Stomach (tissue), 9 donors: ENCODE results near the gene ACBD3. TPM values are rescaled to one million over a fixed set of nuclear protein-coding genes. Genes with fewer than 3 reads are reported as not detected.

ENCODE experiments used
- DNase-seq, 2 donors: peaks; one replicate each; pipeline versions ENCODE4 v3.0.0 to v3.0.0-alpha.2; 2013 to 2019
- H3K27ac ChIP-seq, 5 donors: fragments of 200-600 bp in 4 of 5; sonication (generic) in 4 of 5; one replicate each; pipeline ENCODE4 v1.5.1; 2013 to 2019; ENCODE audit warnings: mild to moderate bottlenecking in 1 of 5, moderate library complexity in 1 of 5
- H3K27me3 ChIP-seq, 3 donors: fragments of 200-600 bp; sonication (generic); one replicate each; pipeline ENCODE4 v1.5.1; 2017 to 2019; ENCODE audit warnings: mixed run types in 1 of 3
- H3K36me3 ChIP-seq, 4 donors: fragments of 200-600 bp; sonication (generic); 1 replicate in 3 of 4; 2 replicates in 1 of 4; pipeline ENCODE4 v1.5.1; 2016 to 2019
- H3K4me1 ChIP-seq, 4 donors: fragments of 200-600 bp; sonication (generic); one replicate each; pipeline ENCODE4 v1.5.1; 2016 to 2019
- H3K4me3 ChIP-seq, 4 donors: fragments of 200-600 bp; sonication (generic) in 3 of 4; one replicate each; pipeline ENCODE4 v1.5.1; 2016 to 2019; ENCODE audit warnings: mild to moderate bottlenecking in 1 of 4
- H3K9me3 ChIP-seq, 4 donors: fragments of 200-600 bp; sonication (generic); one replicate each; pipeline ENCODE4 v1.5.1; 2016 to 2019
- CTCF ChIP-seq, 7 experiments: fragments of 450-650 bp in 4 of 7; fragments of 200-600 bp in 3 of 7; sonication (generic) in 3 of 7; IDR thresholded peaks; one replicate each; pipeline ENCODE4 v1.5.1; 2016 to 2019; ENCODE audit warnings: antibody characterized with exemption in 7 of 7, control low read depth in 2 of 7, mild to moderate bottlenecking in 1 of 7
- EP300 ChIP-seq: sonication (generic); formaldehyde crosslinking; IDR thresholded peaks from one replicate; pipeline ENCODE4 v1.6.1; 2017; ENCODE audit warnings: antibody characterized with exemption
- POLR2A ChIP-seq, 4 donors: fragments of 450-650 bp; IDR thresholded peaks; one replicate each; pipeline ENCODE4 v1.6.1; 2016; ENCODE audit warnings: antibody characterized with exemption in 4 of 4, control low read depth in 2 of 4, mild to moderate bottlenecking in 1 of 4, moderate library complexity in 1 of 4
- POLR2AphosphoS5 ChIP-seq, 3 donors: sonication (generic); formaldehyde crosslinking; IDR thresholded peaks; one replicate each; pipeline ENCODE4 v1.6.1; 2016; ENCODE audit warnings: antibody characterized with exemption in 3 of 3
- WGBS, 5 donors: extraction: QIAGEN DNeasy Blood & Tissue Kit in 3 of 5; methylation state at CpG; one replicate each; pipeline versions ENCODE4 v1.1.5 to v1.1.7; 2013 to 2018; 5-methylcytosine and 5-hydroxymethylcytosine counted together
- intact Hi-C: fragments of 100-400 bp; cut with DNase I; formaldehyde crosslinking; loops from one replicate; pipeline ENCODE4 v1.15.1; 2023; ENCODE audit warnings: low total_unique reads
- polyA plus RNA-seq, 3 donors: library from polyadenylated mRNA; stranded (reverse); fragments of 200-250 nt; gene quantifications; one replicate each; pipeline ENCODE4 v1.2.3, GENCODE V29; 2013
- total RNA-seq, 5 donors: library from RNA; depleted of rRNA; stranded (reverse); fragments of >200 nt; gene quantifications; one replicate each; pipeline versions ENCODE4 v1.1.0 to v1.2.3, GENCODE V29; 2014 to 2016
- donor health status: healthy with polysubstance abuse.
- donor health status: Bipolar disorder and iron deficiency.
- donor health status: healthy.

The ACBD3 gene
- total and polyA plus RNA-seq, 8 donors, result 9.1 to 132 (median 35.5) TPM

GRCh38 chr1:226201029-226201593 lies 14.6 kb upstream of the ACBD3 start:
- TF ChIP-seq POLR2AphosphoS5 (IDR thresholded peaks at IDR 0.05), result no peak
- peak in 1 of 7 experiments; percentile 11 for TF ChIP-seq CTCF (IDR thresholded peaks at IDR 0.05)
- DNase-seq, result no peak
- Histone ChIP-seq H3K27me3 (no peaks in the 10 kb centered on the region), H3K4me1 (peaks cover 0 to 7% (median 0%) of the 10 kb centered on the region in 4 donors), H3K36me3 (no peaks in the 10 kb centered on the region), H3K9me3 (no peaks in the 10 kb centered on the region), H3K4me3 (no peak overlapping the region), H3K27ac (no peak overlapping the region)
- intact Hi-C loops, result no loop called here
- WGBS, 5 donors, result 59 to 70% (median 66%) methylated on average over 5 of the region's 5 CpGs

- TF ChIP-seq POLR2AphosphoS5 (IDR thresholded peaks at IDR 0.05) (no peak), EP300 (no peak), CTCF (IDR thresholded peaks at IDR 0.05) (no peak), POLR2A (IDR thresholded peaks at IDR 0.05) (no peak)
- intact Hi-C loops, result loop anchor here (5.0 kb wide), 1 partner anchor 73 kb away; no protein-coding TSS in a partner anchor
- DNase-seq, result no peak
- Histone ChIP-seq H3K36me3 (no peaks in the 10 kb centered on the region), H3K4me1 (peaks cover 0 to 7% (median 0%) of the 10 kb centered on the region in 4 donors), H3K27ac (no peak overlapping the region), H3K27me3 (no peaks in the 10 kb centered on the region), H3K4me3 (no peak overlapping the region), H3K9me3 (no peaks in the 10 kb centered on the region)
- 64 to 77% (median 72%) methylated on average over 2 of the region's 2 CpGs for WGBS, 5 donors
These were observed 13.4 kb upstream of the ACBD3 start for GRCh38 chr1:226199971-226200370.

GRCh38 chr1:226195144-226195543 lies 8.6 kb upstream of the ACBD3 start:
- intact Hi-C loops, result loop anchor here (5.0 kb wide), 1 partner anchor 68 kb away; no protein-coding TSS in a partner anchor
- TF ChIP-seq POLR2A (IDR thresholded peaks at IDR 0.05), result no peak
- TF ChIP-seq EP300, result no peak
- TF ChIP-seq CTCF (IDR thresholded peaks at IDR 0.05), result no peak
- TF ChIP-seq POLR2AphosphoS5 (IDR thresholded peaks at IDR 0.05), result no peak
- Histone ChIP-seq H3K27me3 (no peaks in the 10 kb centered on the region), H3K27ac (no peak overlapping the region), H3K9me3 (no peaks in the 10 kb centered on the region), H3K4me1 (peaks cover 0 to 7% (median 0%) of the 10 kb centered on the region in 4 donors), H3K4me3 (no peak overlapping the region), H3K36me3 (no peaks in the 10 kb centered on the region)
- 79 to 100% (median 90%) methylated on average over 1 of the region's 1 CpG for WGBS, 5 donors
- DNase-seq, result no peak

- peak overlapping the region in 4 of 5 donors; percentile 94 to 99 (median 96) for H3K27ac ChIP-seq
- 84 to 89% (median 87%) methylated on average over 7 of the region's 7 CpGs for WGBS, 5 donors
These were observed 839 bp upstream of the ACBD3 start for GRCh38 chr1:226187380-226187779.

More at GRCh38 chr1:226187380-226187779, 839 bp upstream of the ACBD3 start:
- peak overlapping the region; percentile 88 to 97 (median 94) for H3K4me3 ChIP-seq
- peaks cover 0 to 6% (median 0%) of the 10 kb centered on the region in 4 donors for H3K36me3 ChIP-seq
- H3K27me3 ChIP-seq, result no peaks in the 10 kb centered on the region
- no peak for DNase-seq
- H3K9me3 ChIP-seq, result no peaks in the 10 kb centered on the region
- intact Hi-C loops, result no loop called here
- TF ChIP-seq POLR2AphosphoS5 (IDR thresholded peaks at IDR 0.05) (no peak), CTCF (IDR thresholded peaks at IDR 0.05) (no peak), POLR2A (IDR thresholded peaks at IDR 0.05) (no peak), EP300 (no peak)
- H3K4me1 ChIP-seq, result peaks cover 8 to 45% (median 42%) of the 10 kb centered on the region in 4 donors
